ENCODE results near the gene MRGPRF. TPM values are rescaled to one million over a fixed set of nuclear protein-coding genes. Genes with fewer than 3 reads are reported as not detected.

Gene MRGPRF
- polyA plus RNA-seq, 1 of the 3 experiments (the other 2 are of a cell fraction) = 0.18 TPM

GRCh38 chr11:68958211-68958610 is 54.8 kb downstream of the MRGPRF start:
- peak; percentile 39 for DNase-seq
- Histone ChIP-seq H4K20me1 (ENCODE audit: insufficient read depth) (no peaks in the 10 kb centered on the region), H3K9me2 (no peaks in the 10 kb centered on the region), H3F3A (replicated peaks; ENCODE audit: insufficient read depth) (no peaks in the 10 kb centered on the region), H3K4me1 (ENCODE audit: control insufficient read depth in 1 of 2, insufficient read depth in 2 of 2, low read depth in 1 of 2, low read length in 1 of 2) (peaks cover 0 to 9% of the 10 kb centered on the region in 2 experiments; a peak in 1 of 4 replicates), H3K4me2 (no peak overlapping the region), H3K27ac (ENCODE audit: low read depth in 2 of 2, low read length in 1 of 2) (no peak overlapping the region), H3K79me2 (ENCODE audit: insufficient read depth) (no peaks in the 10 kb centered on the region), H3K36me3 (replicated peaks in 1 of 2; ENCODE audit: control insufficient read depth in 1 of 2, insufficient read depth in 2 of 2, low read length in 1 of 2) (no peaks in the 10 kb centered on the region), H3K27me3 (ENCODE audit: insufficient read depth) (no peaks in the 10 kb centered on the region), H3K4me3 (ENCODE audit: low read depth in 2 of 2, low read length in 1 of 2) (no peak overlapping the region), H3K9ac (no peak overlapping the region), H3K9me3 (no peaks in the 10 kb centered on the region), H2AFZ (ENCODE audit: low read depth) (no peak overlapping the region)
- ChIA-PET POLR2A (no interaction called here), CTCF (interaction anchor here (1.7 kb wide), 1 partner anchor 86 kb away, joined by 3 read pairs; no protein-coding TSS in a partner anchor)
- WGBS (ENCODE audit: low lambda C conversion rate) = 69% methylated on average over 7 of the region's 9 CpGs
- TF ChIP-seq TAF1 (IDR thresholded peaks at IDR 0.05; ENCODE audit: borderline replicate concordance, low read depth, low read length) = no peak
- TF ChIP-seq NFIC (IDR thresholded peaks at IDR 0.05; ENCODE audit: borderline replicate concordance) = no peak
- TF ChIP-seq CHD2 (IDR thresholded peaks at IDR 0.05; ENCODE audit: low read length, partially characterized antibody) = no peak
- no peak for TF ChIP-seq EZH2phosphoT487 (IDR thresholded peaks at IDR 0.05; ENCODE audit: borderline replicate concordance, low read depth)
- no peak for TF ChIP-seq CTCF (IDR thresholded peaks at IDR 0.05)
- TF ChIP-seq, protein P1, sequence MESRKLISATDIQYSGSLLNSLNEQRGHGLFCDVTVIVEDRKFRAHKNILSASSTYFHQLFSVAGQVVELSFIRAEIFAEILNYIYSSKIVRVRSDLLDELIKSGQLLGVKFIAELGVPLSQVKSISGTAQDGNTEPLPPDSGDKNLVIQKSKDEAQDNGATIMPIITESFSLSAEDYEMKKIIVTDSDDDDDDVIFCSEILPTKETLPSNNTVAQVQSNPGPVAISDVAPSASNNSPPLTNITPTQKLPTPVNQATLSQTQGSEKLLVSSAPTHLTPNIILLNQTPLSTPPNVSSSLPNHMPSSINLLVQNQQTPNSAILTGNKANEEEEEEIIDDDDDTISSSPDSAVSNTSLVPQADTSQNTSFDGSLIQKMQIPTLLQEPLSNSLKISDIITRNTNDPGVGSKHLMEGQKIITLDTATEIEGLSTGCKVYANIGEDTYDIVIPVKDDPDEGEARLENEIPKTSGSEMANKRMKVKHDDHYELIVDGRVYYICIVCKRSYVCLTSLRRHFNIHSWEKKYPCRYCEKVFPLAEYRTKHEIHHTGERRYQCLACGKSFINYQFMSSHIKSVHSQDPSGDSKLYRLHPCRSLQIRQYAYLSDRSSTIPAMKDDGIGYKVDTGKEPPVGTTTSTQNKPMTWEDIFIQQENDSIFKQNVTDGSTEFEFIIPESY (IDR thresholded peaks at IDR 0.05; ENCODE audit: borderline replicate concordance, low read depth) = no peak
- TF ChIP-seq, protein P2, sequence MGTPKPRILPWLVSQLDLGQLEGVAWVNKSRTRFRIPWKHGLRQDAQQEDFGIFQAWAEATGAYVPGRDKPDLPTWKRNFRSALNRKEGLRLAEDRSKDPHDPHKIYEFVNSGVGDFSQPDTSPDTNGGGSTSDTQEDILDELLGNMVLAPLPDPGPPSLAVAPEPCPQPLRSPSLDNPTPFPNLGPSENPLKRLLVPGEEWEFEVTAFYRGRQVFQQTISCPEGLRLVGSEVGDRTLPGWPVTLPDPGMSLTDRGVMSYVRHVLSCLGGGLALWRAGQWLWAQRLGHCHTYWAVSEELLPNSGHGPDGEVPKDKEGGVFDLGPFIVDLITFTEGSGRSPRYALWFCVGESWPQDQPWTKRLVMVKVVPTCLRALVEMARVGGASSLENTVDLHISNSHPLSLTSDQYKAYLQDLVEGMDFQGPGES (IDR thresholded peaks at IDR 0.05; ENCODE audit: low read depth, low read length) = no peak

DNA sequence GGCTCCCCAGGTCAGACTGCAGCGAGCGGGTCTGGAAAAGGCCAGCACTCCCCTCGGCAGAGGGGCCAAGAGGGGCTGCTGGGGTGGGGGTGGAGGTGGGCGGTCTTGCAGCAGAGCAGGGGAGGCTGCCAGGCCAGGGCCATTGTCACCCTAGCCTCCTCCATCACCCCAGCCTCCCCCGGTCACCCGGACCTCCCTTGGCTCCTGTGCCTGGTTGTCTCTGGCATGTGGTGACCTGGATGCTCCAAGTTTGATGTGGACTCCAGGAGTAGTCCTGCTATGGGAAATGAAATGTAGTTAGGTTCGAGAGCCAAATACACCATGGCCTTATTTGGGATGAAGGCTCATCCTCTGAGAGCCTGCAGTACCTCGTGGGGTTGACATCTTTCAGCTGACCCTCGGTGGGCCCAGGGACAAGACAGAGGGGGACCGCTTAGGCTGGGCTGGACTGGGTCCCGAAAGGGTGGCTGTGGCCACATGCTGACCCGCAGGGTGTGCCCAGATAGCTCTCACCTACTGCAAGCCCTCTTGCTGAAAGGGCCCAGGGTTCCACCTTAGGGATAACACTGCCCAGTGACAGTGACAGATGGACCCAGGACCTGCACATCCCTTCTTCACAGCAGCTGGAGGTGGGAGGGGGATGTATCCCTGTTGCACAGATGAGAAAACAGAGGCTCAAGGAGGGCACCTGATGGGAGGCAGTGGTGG is 56.3 kb downstream of the MRGPRF start:
- WGBS (ENCODE audit: low lambda C conversion rate) = 84% methylated on average over 8 of the region's 12 CpGs
- ChIA-PET POLR2A (no interaction called here), CTCF (interaction anchor here (0.6 to 0.7 kb wide), 3 partner anchors 10 to 748 kb away, joined by 3 read pairs; no protein-coding TSS in a partner anchor)
- no peak for TF ChIP-seq FOSL2 (IDR thresholded peaks at IDR 0.05; ENCODE audit: borderline replicate concordance, low read depth)
- TF ChIP-seq REST (IDR thresholded peaks at IDR 0.05; ENCODE audit: low read depth, low read length) = no peak
- TF ChIP-seq, protein P2 (IDR thresholded peaks at IDR 0.05; ENCODE audit: low read depth, low read length) = no peak
- no peak for TF ChIP-seq GABPA (IDR thresholded peaks at IDR 0.05; ENCODE audit: low read depth)
- TF ChIP-seq, protein P3, sequence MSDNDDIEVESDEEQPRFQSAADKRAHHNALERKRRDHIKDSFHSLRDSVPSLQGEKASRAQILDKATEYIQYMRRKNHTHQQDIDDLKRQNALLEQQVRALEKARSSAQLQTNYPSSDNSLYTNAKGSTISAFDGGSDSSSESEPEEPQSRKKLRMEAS (IDR thresholded peaks at IDR 0.05; ENCODE audit: low read depth) = no peak
- no peak for TF ChIP-seq GATA2 (CRISPR knock-in tag; IDR thresholded peaks at IDR 0.05)
- no peak for TF ChIP-seq MXI1 (IDR thresholded peaks at IDR 0.05; ENCODE audit: low read depth, low read length)
- no peak for TF ChIP-seq POLR2AphosphoS5 (IDR thresholded peaks at IDR 0.05; ENCODE audit: low read depth, low read length)
- TF ChIP-seq RXRA (IDR thresholded peaks at IDR 0.05; ENCODE audit: borderline replicate concordance, low read depth) = no peak

More for the DNA sequence above, 56.3 kb downstream of the MRGPRF start:
- no peak overlapping the region for H2AFZ ChIP-seq (ENCODE audit: low read depth)
- no peaks in the 10 kb centered on the region for H3K79me2 ChIP-seq (ENCODE audit: insufficient read depth)
- no peaks in the 10 kb centered on the region for H4K20me1 ChIP-seq (ENCODE audit: insufficient read depth)
- peaks cover 0 to 9% of the 10 kb centered on the region in 2 experiments; a peak in 1 of 4 replicates for H3K4me1 ChIP-seq (ENCODE audit: control insufficient read depth in 1 of 2, insufficient read depth in 2 of 2, low read depth in 1 of 2, low read length in 1 of 2)
- DNase-seq = no peak
- H3K4me2 ChIP-seq = no peak overlapping the region
- no peak overlapping the region for H3K9ac ChIP-seq
- no peaks in the 10 kb centered on the region for H3K27me3 ChIP-seq (ENCODE audit: insufficient read depth)
- no peaks in the 10 kb centered on the region for H3K36me3 ChIP-seq (replicated peaks in 1 of 2; ENCODE audit: control insufficient read depth in 1 of 2, insufficient read depth in 2 of 2, low read length in 1 of 2)
- H3K9me2 ChIP-seq = no peaks in the 10 kb centered on the region
- no peak overlapping the region for H3K27ac ChIP-seq (ENCODE audit: low read depth in 2 of 2, low read length in 1 of 2)
- H3F3A ChIP-seq (replicated peaks; ENCODE audit: insufficient read depth) = no peaks in the 10 kb centered on the region
- no peak overlapping the region for H3K4me3 ChIP-seq (ENCODE audit: low read depth in 2 of 2, low read length in 1 of 2)
- no peaks in the 10 kb centered on the region for H3K9me3 ChIP-seq

Measured in SK-N-SH (cell line).